ENCODE results near the gene MUC6.

- no peak for TF ChIP-seq EP300 (IDR thresholded peaks at IDR 0.05)
- TF ChIP-seq CTCF (IDR thresholded peaks at IDR 0.05): no peak
Observed at GRCh38 chr11:1036931-1037330, 413 bp upstream of the MUC6 start.
